ENCODE results near the gene LCN15.

DNA sequence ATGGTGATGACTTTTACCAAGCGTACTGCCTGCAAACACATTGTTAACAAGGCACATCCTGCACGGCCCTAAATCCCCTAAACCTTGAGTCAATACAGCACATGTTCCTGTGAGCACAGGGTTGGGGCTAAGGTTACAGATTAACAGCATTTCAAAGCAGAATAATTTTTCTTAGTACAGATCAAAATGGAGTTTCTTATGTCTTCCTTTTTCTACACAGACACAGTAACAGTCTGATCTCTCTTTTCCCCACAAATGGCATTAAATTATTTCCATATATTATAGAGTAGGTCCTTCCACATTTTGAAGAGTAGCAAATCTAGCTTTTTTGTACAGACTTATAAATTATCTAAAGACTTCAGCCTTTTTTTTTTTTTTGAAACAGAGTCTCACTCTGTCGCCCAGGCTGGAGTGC is 25.2 kb upstream of the LCN15 start:
- TF ChIP-seq CTCF (conservative IDR thresholded peaks at IDR 0.05; ENCODE audit: low read depth, low read length), result no peak
- TF ChIP-seq EZH2 (IDR thresholded peaks at IDR 0.05; ENCODE audit: low read length, unreplicated experiment), result no peak

All from PC-3 (cell line).